Panc1 (cell line): Measurements from ENCODE around the gene ZSWIM8. TPM values are rescaled to one million over a fixed set of nuclear protein-coding genes. Genes with fewer than 3 reads are reported as not detected.

Experiments used
- ATAC-seq: fragments of 200-7000 bp; cut with Tn5 transposase; 2 replicates; pipeline ENCODE4 v1.9.1; 2020; ENCODE audit warnings: mild to moderate bottlenecking, moderate library complexity
- BruUV-seq: library from RNA; stranded (reverse); fragments of 400-500 nt; replicated peaks from 2 replicates; lab custom pipeline; 2021; lab: Mats Ljungman, UMichigan
- CTCF ChIA-PET: fragments of 300-600 bp; sonication (Branson Sonifier 250); formaldehyde crosslinking; loops from one replicate; lab custom pipeline; 2022; ENCODE audit warnings: antibody characterized with exemption; lab: Charles Lee
- POLR2A ChIA-PET: fragments of 300-600 bp; sonication (Branson Sonifier 250); formaldehyde crosslinking; loops from one replicate; lab custom pipeline; 2022; ENCODE audit warnings: antibody characterized with exemption; lab: Charles Lee
- DNase-seq: peaks from one replicate; pipeline ENCODE4 v3.0.0-alpha.2; 2010; ENCODE audit warnings: low read depth, low spot score
- H3K27ac ChIP-seq: 2 replicates; pipeline ENCODE4 v1.5.1; 2011; ENCODE audit warnings: mild to moderate bottlenecking, low read length, inconsistent platforms
- H3K27me3 ChIP-seq: fragments of 200-500 bp; sonication (Bioruptor generic); 2 replicates; pipeline ENCODE4 v1.6.0; 2014; ENCODE audit warnings: low read length, inconsistent platforms; ENCODE audit not compliant: control insufficient read depth, insufficient read depth
- H3K36me3 ChIP-seq: fragments of 200-500 bp; sonication (Bioruptor generic); 2 replicates; pipeline ENCODE4 v1.5.1; 2014; ENCODE audit warnings: inconsistent platforms, mild to moderate bottlenecking, low read length, moderate library complexity; ENCODE audit not compliant: control insufficient read depth, insufficient read depth
- H3K4me1 ChIP-seq: 2 replicates; pipeline ENCODE4 v1.5.1; 2011; ENCODE audit warnings: inconsistent platforms, mild to moderate bottlenecking, low read length, moderate library complexity; ENCODE audit not compliant: control insufficient read depth, insufficient read depth
- H3K4me3 ChIP-seq, 2 experiments: 2 replicates each; pipeline ENCODE4 v1.5.1; 2011 to 2012; ENCODE audit warnings: low read depth in 2 of 2, low read length in 2 of 2, mild to moderate bottlenecking in 2 of 2, inconsistent platforms in 1 of 2, moderate library complexity in 1 of 2
- H3K9me3 ChIP-seq: fragments of 200-500 bp; sonication (Bioruptor generic); 2 replicates; pipeline ENCODE4 v1.5.1; 2014; ENCODE audit warnings: low read depth, mild to moderate bottlenecking, inconsistent platforms, low read length, moderate library complexity; ENCODE audit not compliant: control insufficient read depth, insufficient read depth
- POLR2AphosphoS5 ChIP-seq: IDR thresholded peaks from 2 replicates; pipeline ENCODE4 v1.6.1; 2012; ENCODE audit warnings: mild to moderate bottlenecking, low read depth, low read length, moderate library complexity
- SIN3A ChIP-seq: IDR thresholded peaks from 2 replicates; pipeline ENCODE4 v1.6.1; 2012; ENCODE audit warnings: low read depth, mild to moderate bottlenecking, low read length, moderate library complexity, borderline replicate concordance; ENCODE audit not compliant: insufficient read depth
- TCF7L2 ChIP-seq: IDR thresholded peaks from 2 replicates; pipeline ENCODE4 v1.6.1; 2011; ENCODE audit warnings: mild to moderate bottlenecking, low read depth, low read length, inconsistent platforms
- in situ Hi-C: cut with HindIII; loops from 2 replicates; pipeline ENCODE4 v1.10.0; 2016; ENCODE audit warnings: low sequenced_read_pairs, low pct_unique_long_range_greater_than_20kb
- intact Hi-C: fragments of 100-400 bp; cut with micrococcal nuclease; formaldehyde crosslinking; loops from one replicate; pipeline ENCODE4 v1.10.0; 2022; ENCODE audit not compliant: unreplicated experiment
- total RNA-seq: library from RNA; stranded (reverse); gene quantifications from one replicate; pipeline ENCODE4 v1.2.1, GENCODE V29; 2021; ENCODE audit not compliant: unreplicated experiment
- TF ChIP-seq, protein P1 (sequence below), 2 experiments: IDR thresholded peaks; 2 replicates each; pipeline ENCODE4 v1.6.1; 2011 to 2012; ENCODE audit warnings: low read depth in 2 of 2, control low read depth in 1 of 2, low read length in 1 of 2, mild to moderate bottlenecking in 1 of 2, moderate library complexity in 1 of 2; ENCODE audit not compliant: insufficient read depth in 1 of 2
- TF ChIP-seq, protein P2 (sequence below): fragments of 450-650 bp; IDR thresholded peaks from 2 replicates; pipeline ENCODE4 v1.5.1; 2017; ENCODE audit warnings: mild to moderate bottlenecking

Gene ZSWIM8
- total RNA-seq, 1 experiment from 2014 or later = 109 TPM

DNA sequence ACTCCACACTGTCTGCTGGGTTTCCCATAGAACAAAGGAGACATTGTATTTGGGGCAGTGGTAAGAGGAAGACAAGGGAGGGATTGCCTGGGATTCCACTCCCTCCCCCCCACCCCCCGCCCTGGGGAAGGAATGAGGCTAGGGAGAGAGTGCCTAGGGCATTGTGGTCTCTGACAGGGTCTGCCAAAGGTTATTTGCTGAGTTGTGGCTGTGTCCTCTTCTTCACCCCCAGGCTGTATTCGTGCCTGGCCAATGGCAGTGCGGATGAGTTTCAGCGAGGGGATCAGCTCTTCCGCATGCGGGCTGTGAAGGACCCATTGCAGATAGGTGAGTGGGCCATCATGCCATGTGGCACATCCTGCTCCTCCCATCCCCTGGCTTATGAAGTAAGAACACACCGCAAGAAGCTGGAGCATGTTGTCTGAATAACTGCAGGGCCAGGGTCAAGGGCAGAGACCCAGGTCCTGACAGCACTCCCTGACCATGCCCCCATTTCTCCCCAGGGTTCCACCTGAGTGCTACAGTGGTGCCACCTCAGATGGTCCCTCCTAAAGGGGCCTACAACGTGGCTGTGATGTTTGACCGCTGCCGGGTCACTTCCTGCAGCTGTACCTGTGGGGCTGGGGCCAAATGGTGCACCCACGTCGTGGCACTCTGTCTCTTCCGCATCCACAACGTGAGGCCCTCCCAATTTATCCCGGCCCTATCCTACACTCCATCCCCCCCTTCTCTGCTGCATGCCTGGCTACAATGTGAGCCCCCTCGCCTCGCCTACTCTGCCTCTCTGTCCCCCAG is 3.7 kb downstream of the ZSWIM8 start:
- no TSS peak for BruUV-seq
- peaks cover 6% of the 10 kb centered on the region; the same call in 1 of the 2 replicates for H3K4me1 ChIP-seq
- ATAC-seq = no peak
- intact Hi-C loops = no loop called here
- ChIA-PET POLR2A (no interaction called here), CTCF (interaction anchor here (0.5 to 0.6 kb wide), 2 partner anchors 145 to 146 kb away, joined by 6 to 7 read pairs; no protein-coding TSS in a partner anchor)
- H3K36me3 ChIP-seq = peaks cover 13% of the 10 kb centered on the region; the same call in 1 of the 2 replicates
- no peak overlapping the region for H3K27ac ChIP-seq
- no peak for DNase-seq
- TF ChIP-seq SIN3A (no peak), POLR2AphosphoS5 (no peak), TCF7L2 (no peak)
- TF ChIP-seq, protein P1, sequence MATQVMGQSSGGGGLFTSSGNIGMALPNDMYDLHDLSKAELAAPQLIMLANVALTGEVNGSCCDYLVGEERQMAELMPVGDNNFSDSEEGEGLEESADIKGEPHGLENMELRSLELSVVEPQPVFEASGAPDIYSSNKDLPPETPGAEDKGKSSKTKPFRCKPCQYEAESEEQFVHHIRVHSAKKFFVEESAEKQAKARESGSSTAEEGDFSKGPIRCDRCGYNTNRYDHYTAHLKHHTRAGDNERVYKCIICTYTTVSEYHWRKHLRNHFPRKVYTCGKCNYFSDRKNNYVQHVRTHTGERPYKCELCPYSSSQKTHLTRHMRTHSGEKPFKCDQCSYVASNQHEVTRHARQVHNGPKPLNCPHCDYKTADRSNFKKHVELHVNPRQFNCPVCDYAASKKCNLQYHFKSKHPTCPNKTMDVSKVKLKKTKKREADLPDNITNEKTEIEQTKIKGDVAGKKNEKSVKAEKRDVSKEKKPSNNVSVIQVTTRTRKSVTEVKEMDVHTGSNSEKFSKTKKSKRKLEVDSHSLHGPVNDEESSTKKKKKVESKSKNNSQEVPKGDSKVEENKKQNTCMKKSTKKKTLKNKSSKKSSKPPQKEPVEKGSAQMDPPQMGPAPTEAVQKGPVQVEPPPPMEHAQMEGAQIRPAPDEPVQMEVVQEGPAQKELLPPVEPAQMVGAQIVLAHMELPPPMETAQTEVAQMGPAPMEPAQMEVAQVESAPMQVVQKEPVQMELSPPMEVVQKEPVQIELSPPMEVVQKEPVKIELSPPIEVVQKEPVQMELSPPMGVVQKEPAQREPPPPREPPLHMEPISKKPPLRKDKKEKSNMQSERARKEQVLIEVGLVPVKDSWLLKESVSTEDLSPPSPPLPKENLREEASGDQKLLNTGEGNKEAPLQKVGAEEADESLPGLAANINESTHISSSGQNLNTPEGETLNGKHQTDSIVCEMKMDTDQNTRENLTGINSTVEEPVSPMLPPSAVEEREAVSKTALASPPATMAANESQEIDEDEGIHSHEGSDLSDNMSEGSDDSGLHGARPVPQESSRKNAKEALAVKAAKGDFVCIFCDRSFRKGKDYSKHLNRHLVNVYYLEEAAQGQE (IDR thresholded peaks at IDR 0.05; ENCODE audit: insufficient read depth in 1 of 2, low read depth in 2 of 2, low read length in 1 of 2) = no peak
- TF ChIP-seq, protein P2, sequence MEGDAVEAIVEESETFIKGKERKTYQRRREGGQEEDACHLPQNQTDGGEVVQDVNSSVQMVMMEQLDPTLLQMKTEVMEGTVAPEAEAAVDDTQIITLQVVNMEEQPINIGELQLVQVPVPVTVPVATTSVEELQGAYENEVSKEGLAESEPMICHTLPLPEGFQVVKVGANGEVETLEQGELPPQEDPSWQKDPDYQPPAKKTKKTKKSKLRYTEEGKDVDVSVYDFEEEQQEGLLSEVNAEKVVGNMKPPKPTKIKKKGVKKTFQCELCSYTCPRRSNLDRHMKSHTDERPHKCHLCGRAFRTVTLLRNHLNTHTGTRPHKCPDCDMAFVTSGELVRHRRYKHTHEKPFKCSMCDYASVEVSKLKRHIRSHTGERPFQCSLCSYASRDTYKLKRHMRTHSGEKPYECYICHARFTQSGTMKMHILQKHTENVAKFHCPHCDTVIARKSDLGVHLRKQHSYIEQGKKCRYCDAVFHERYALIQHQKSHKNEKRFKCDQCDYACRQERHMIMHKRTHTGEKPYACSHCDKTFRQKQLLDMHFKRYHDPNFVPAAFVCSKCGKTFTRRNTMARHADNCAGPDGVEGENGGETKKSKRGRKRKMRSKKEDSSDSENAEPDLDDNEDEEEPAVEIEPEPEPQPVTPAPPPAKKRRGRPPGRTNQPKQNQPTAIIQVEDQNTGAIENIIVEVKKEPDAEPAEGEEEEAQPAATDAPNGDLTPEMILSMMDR = no peak
- H3K9me3 ChIP-seq = no peaks in the 10 kb centered on the region
- in situ Hi-C loops = no loop called here
- no peaks in the 10 kb centered on the region for H3K27me3 ChIP-seq
- no peak overlapping the region for H3K4me3 ChIP-seq

DNA sequence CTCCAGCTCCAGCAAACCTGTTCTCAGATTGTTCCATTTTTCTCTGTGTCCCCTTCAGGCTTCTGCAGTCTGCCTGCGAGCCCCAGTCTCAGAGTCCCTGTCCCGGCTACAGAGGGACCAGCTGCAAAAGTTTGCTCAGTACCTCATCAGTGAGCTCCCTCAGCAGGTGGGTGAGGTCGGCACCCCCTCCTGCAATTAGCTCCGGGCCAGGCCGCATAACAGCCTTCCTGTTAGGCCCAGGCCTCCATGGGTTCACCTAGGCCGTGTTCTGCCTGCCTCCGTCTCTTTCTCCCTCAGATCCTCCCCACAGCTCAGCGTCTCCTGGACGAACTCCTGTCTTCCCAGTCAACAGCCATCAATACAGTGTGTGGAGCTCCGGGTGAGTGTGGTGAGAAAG is 4.3 kb downstream of the ZSWIM8 start:
- H3K36me3 ChIP-seq = peaks cover 17% of the 10 kb centered on the region; the same call in 1 of the 2 replicates
- ChIA-PET CTCF (interaction anchor here (0.6 kb wide), 1 partner anchor 56 kb away, joined by 9 read pairs; no protein-coding TSS in a partner anchor), POLR2A (no interaction called here)
- H3K4me1 ChIP-seq = peaks cover 3% of the 10 kb centered on the region; the same call in 1 of the 2 replicates
- no peak for TF ChIP-seq TCF7L2
- no peak for TF ChIP-seq SIN3A
- TF ChIP-seq, protein P2 = no peak
- no peak for TF ChIP-seq POLR2AphosphoS5
- TF ChIP-seq, protein P1 (IDR thresholded peaks at IDR 0.05; ENCODE audit: insufficient read depth in 1 of 2, low read depth in 2 of 2, low read length in 1 of 2) = no peak
- H3K9me3 ChIP-seq = no peaks in the 10 kb centered on the region
- no TSS peak for BruUV-seq
- no peak overlapping the region for H3K4me3 ChIP-seq
- in situ Hi-C loops = no loop called here
- intact Hi-C loops = no loop called here
- H3K27ac ChIP-seq = no peak overlapping the region
- DNase-seq = no peak
- ATAC-seq = no peak
- H3K27me3 ChIP-seq = no peaks in the 10 kb centered on the region
